T-helper 17 cell (primary cell): ENCODE measurements around the gene ADPRH. TPM values are rescaled to one million over a fixed set of nuclear protein-coding genes. Genes with fewer than 3 reads are reported as not detected.

Experiments
- ATAC-seq: fragments of 150-1000 bp; cut with Tn5 transposase; 2 replicates; pipeline ENCODE4 v1.10.0; 2021; ENCODE audit warnings: mild to moderate bottlenecking, moderate library complexity
- DNase-seq, 3 donors: peaks; one replicate each; pipeline versions ENCODE4 v3.0.0 to v3.0.0-alpha.2; 2020 to 2021
- H3K9me3 ChIP-seq: one replicate; pipeline ENCODE4 v1.7.0; 2013; ENCODE audit warnings: low read length, mild to moderate bottlenecking; ENCODE audit not compliant: control insufficient read depth, poor library complexity, severe bottlenecking
- H3K27ac Mint-ChIP-seq: one replicate; pipeline ENCODE4 v1.8.0; 2022; ENCODE audit warnings: mild to moderate bottlenecking, moderate library complexity, mixed read lengths
- H3K27me3 Mint-ChIP-seq: one replicate; pipeline ENCODE4 v1.8.0; 2022; ENCODE audit warnings: mixed read lengths
- H3K36me3 Mint-ChIP-seq: one replicate; pipeline ENCODE4 v1.8.0; 2022; ENCODE audit warnings: low read depth, mixed read lengths
- H3K4me1 Mint-ChIP-seq: one replicate; pipeline ENCODE4 v1.8.0; 2022; ENCODE audit warnings: mild to moderate bottlenecking, mixed read lengths
- H3K4me3 Mint-ChIP-seq: one replicate; pipeline ENCODE4 v1.8.0; 2022; ENCODE audit warnings: mild to moderate bottlenecking, moderate library complexity, mixed read lengths
- total RNA-seq, 4 donors: library from RNA in 2 of 4; stranded (reverse) in 2 of 4; gene quantifications; one replicate each; pipeline ENCODE4 v1.2.3 and lab custom pipeline; 2022 to 2026

ADPRH gene
- total RNA-seq, 2 donors from 2014 or later, result 3.6 to 3.7 TPM

- Mint-ChIP-seq H3K4me3 (no peak overlapping the region), H3K36me3 (peaks cover 3% of the 10 kb centered on the region), H3K4me1 (no peaks in the 10 kb centered on the region), H3K27ac (no peak overlapping the region), H3K27me3 (peaks cover 22% of the 10 kb centered on the region)
- ATAC-seq (no peak), DNase-seq (no peak)
- H3K9me3 ChIP-seq, result no peaks in the 10 kb centered on the region
Observed at GRCh38 chr3:119609301-119609700, 30.0 kb downstream of the ADPRH start.

DNA sequence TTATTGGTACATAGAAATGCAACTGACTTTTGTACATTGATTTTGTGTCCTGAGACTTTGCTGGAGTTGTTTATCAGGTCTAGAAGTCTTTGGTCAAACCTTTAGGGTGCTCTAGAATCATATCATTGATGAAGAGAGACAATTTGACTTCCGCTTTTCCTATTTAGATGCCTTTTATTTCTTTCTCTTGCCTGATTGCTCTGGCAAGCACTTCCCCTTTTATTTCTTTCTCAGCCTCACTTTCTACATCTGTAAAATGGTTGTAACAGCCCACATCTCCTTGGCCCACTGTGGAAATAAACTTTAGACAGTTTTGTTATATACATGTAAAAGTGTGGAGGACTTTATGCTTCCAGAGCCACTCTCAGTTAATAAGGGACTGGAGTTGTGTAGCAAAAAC is 32.4 kb downstream of the ADPRH start:
- peaks cover 3% of the 10 kb centered on the region for H3K36me3 Mint-ChIP-seq
- H3K27ac Mint-ChIP-seq, result no peak overlapping the region

GRCh38 chr3:119613201-119613600 is 33.9 kb downstream of the ADPRH start:
- DNase-seq (no peak), ATAC-seq (no peak)
- Mint-ChIP-seq H3K36me3 (no peaks in the 10 kb centered on the region), H3K27ac (no peak overlapping the region), H3K4me1 (no peaks in the 10 kb centered on the region), H3K4me3 (no peak overlapping the region), H3K27me3 (peaks cover 22% of the 10 kb centered on the region)
- H3K9me3 ChIP-seq, result no peaks in the 10 kb centered on the region

More for the DNA sequence above, 32.4 kb downstream of the ADPRH start:
- Mint-ChIP-seq H3K4me3 (no peak overlapping the region), H3K4me1 (no peaks in the 10 kb centered on the region), H3K27me3 (peaks cover 22% of the 10 kb centered on the region)
- DNase-seq (no peak), ATAC-seq (no peak)
- no peaks in the 10 kb centered on the region for H3K9me3 ChIP-seq

DNA sequence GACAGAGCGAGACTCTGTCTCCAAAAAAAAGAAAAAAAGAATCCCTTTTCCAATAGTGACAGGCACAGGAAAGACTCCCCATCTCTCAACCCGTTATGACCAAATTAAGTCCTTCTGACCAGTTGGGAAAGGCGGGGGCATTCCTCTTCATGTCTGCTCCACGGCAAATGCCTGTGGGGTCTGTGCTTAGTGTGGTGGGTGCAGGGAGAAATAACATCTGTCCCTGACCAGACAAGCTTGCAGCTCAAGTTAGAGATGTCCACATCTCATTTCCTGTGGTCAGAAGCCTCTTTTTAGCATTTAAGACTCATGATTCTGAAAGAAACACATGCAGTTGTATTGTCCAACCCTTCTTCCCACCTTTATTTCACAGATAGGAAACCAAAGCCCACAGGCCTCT is 34.6 kb downstream of the ADPRH start:
- ATAC-seq, result no peak
- Mint-ChIP-seq H3K27me3 (peaks cover 20% of the 10 kb centered on the region), H3K4me1 (no peaks in the 10 kb centered on the region), H3K4me3 (no peak overlapping the region), H3K27ac (no peak overlapping the region), H3K36me3 (no peaks in the 10 kb centered on the region)
- no peaks in the 10 kb centered on the region for H3K9me3 ChIP-seq
- DNase-seq, result no peak

GRCh38 chr3:119616056-119616455 is 36.8 kb downstream of the ADPRH start:
- no peaks in the 10 kb centered on the region for H3K4me1 Mint-ChIP-seq
- ATAC-seq, result no peak
- H3K27me3 Mint-ChIP-seq, result peaks cover 20% of the 10 kb centered on the region
- no peak for DNase-seq
- H3K9me3 ChIP-seq, result no peaks in the 10 kb centered on the region
- H3K27ac Mint-ChIP-seq, result no peak overlapping the region
- no peak overlapping the region for H3K4me3 Mint-ChIP-seq
- H3K36me3 Mint-ChIP-seq, result no peaks in the 10 kb centered on the region

- Mint-ChIP-seq H3K27me3 (peaks cover 7% of the 10 kb centered on the region), H3K36me3 (no peaks in the 10 kb centered on the region), H3K4me1 (no peaks in the 10 kb centered on the region), H3K27ac (no peak overlapping the region), H3K4me3 (no peak overlapping the region)
- DNase-seq, result no peak
- no peak for ATAC-seq
- H3K9me3 ChIP-seq, result no peaks in the 10 kb centered on the region
Observed at GRCh38 chr3:119619094-119619493, 39.8 kb downstream of the ADPRH start.

- no peaks in the 10 kb centered on the region for H3K9me3 ChIP-seq
- no peak overlapping the region for H3K4me3 Mint-ChIP-seq
- DNase-seq (no peak), ATAC-seq (no peak)
- H3K36me3 Mint-ChIP-seq, result no peaks in the 10 kb centered on the region
- H3K27ac Mint-ChIP-seq, result no peak overlapping the region
- peaks cover 7% of the 10 kb centered on the region for H3K27me3 Mint-ChIP-seq
- peaks cover 5% of the 10 kb centered on the region for H3K4me1 Mint-ChIP-seq
Observed at GRCh38 chr3:119620899-119621298, 41.6 kb downstream of the ADPRH start.

DNA sequence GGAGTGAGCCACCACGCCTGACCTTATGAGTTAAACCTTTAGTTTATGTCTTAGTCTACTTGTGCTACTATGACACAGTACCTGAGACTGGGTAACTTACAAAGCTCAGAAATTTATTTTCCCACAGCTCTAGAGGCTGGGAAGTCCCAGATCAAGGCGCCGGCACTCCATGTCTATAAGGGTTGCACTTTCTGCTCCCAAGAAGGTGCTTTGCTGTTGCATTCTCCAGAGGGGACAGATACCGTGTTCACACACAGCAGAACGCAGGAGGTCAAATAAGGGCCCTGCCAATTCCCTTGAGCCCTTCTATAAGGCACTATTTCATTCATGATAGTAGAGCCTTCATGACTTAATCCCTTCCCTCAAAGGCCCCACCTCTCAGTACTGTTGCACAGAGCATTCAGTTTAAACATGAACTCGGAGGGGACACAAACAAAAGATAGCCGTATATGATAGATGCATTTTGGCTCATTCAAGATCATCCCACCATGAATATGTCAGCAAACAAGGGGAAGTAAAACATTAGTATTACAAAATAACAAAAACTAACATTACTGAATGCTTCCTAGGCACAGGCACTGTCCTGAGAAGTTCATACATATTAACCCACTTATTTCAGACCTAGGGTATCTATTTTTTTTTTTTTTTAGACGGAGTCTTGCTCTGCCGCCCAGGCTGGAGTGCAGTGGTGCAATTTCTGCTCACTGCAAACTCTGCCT is 44.9 kb downstream of the ADPRH start:
- no peaks in the 10 kb centered on the region for H3K36me3 Mint-ChIP-seq
- H3K9me3 ChIP-seq, result no peaks in the 10 kb centered on the region
- ATAC-seq (no peak), DNase-seq (no peak)
- peaks cover 31% of the 10 kb centered on the region for H3K4me1 Mint-ChIP-seq
- H3K27me3 Mint-ChIP-seq, result peaks cover 2% of the 10 kb centered on the region
- H3K4me3 Mint-ChIP-seq, result no peak overlapping the region
- H3K27ac Mint-ChIP-seq, result peak overlapping the region; percentile 47

DNA sequence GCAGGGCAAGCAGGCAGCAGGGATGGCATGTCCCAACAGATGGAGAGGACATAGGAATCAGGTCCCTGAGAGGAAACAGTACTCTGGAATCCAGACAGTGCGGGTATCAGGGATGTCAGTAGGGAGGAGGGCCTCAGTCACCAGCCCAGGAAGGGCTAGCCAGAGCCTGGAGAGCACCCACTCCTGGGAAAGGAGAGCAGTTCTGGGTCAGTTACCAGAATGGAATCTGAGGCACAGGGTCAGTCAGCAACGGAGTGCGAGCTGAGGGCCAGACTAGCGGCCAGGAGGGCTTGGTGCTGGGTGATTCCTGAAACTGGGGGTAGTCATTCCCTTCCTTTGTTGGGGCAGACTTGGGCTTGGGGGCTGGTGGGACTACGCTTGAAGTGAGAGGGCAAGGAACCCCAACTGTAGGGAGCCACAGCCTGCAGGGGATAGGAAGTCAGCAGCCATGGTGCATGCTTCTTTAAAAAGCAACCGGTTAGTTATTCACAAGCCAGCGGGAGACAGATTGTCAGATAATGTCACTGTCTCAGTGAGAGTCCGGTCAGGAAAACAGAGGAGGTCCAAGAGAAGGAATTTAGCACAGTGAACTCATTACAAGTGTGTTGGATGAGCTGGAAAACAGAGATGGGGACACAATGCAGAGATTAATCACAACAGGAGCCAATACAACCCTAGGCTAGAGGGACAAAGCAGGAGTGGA is 46.3 kb downstream of the ADPRH start:
- ATAC-seq (no peak), DNase-seq (no peak)
- peaks cover 33% of the 10 kb centered on the region for H3K4me1 Mint-ChIP-seq
- peak overlapping the region; percentile 91 for H3K27ac Mint-ChIP-seq
- H3K36me3 Mint-ChIP-seq, result no peaks in the 10 kb centered on the region
- H3K27me3 Mint-ChIP-seq, result no peaks in the 10 kb centered on the region
- H3K4me3 Mint-ChIP-seq, result peak overlapping the region; percentile 19
- H3K9me3 ChIP-seq, result no peaks in the 10 kb centered on the region

GRCh38 chr3:119626196-119626595 is 46.9 kb downstream of the ADPRH start:
- H3K9me3 ChIP-seq, result no peaks in the 10 kb centered on the region
- ATAC-seq (no peak), DNase-seq (no peak)
- H3K27me3 Mint-ChIP-seq, result no peaks in the 10 kb centered on the region
- peaks cover 33% of the 10 kb centered on the region for H3K4me1 Mint-ChIP-seq
- peak overlapping the region; percentile 91 for H3K27ac Mint-ChIP-seq
- peak overlapping the region; percentile 19 for H3K4me3 Mint-ChIP-seq
- H3K36me3 Mint-ChIP-seq, result no peaks in the 10 kb centered on the region

DNA sequence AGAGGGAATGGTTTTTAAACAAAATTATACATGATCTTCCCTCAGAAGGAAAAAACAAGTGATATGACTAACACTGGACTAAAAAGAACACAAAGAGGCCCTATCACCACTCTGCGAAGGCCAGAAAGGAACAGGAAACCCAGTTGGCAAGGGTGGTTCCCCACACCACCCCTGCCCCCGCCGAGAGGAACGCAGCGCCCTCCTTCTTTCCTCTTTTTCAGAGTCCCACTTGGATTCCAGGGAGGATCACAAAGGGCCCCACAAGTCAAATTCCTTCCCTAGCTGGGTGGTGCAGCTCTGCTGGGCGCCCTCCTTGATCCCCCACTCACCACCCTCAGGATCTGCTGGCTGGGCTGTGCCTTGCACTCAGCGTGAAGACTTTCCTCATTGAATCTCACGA is 48.2 kb downstream of the ADPRH start:
- Mint-ChIP-seq H3K4me1 (peaks cover 33% of the 10 kb centered on the region), H3K4me3 (peak overlapping the region; percentile 77), H3K27me3 (no peaks in the 10 kb centered on the region), H3K27ac (peak overlapping the region; percentile 91), H3K36me3 (no peaks in the 10 kb centered on the region)
- DNase-seq, result peak in 2 of 3 donors; percentile 17 to 26
- H3K9me3 ChIP-seq, result no peaks in the 10 kb centered on the region
- peak; percentile 53 for ATAC-seq

DNA sequence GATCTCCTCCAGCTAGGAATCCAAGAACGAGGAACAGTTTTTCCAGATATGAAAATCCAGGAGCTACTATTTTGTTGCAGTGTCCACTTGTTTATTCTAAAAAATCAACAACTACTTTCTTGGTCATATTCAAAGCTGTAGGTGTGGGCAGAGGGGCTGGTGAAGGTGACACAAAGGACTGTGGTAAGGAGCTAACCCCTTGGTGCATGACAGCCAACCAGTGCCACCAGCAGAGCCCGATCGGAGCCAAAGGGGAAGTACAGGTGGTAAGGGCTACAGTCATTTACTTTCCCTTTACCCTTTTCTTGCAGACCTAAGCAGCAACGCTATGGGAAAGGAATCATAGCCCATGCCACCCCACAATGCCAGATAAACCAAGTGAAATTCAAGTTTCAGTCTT is 49.1 kb downstream of the ADPRH start:
- H3K9me3 ChIP-seq, result no peaks in the 10 kb centered on the region
- H3K27me3 Mint-ChIP-seq, result no peaks in the 10 kb centered on the region
- ATAC-seq (peak; percentile 80), DNase-seq (peak in 1 of 3 donors; percentile 26)
- peaks cover 33% of the 10 kb centered on the region for H3K4me1 Mint-ChIP-seq
- H3K4me3 Mint-ChIP-seq, result peak overlapping the region; percentile 77
- no peaks in the 10 kb centered on the region for H3K36me3 Mint-ChIP-seq
- peak overlapping the region; percentile 91 for H3K27ac Mint-ChIP-seq

DNA sequence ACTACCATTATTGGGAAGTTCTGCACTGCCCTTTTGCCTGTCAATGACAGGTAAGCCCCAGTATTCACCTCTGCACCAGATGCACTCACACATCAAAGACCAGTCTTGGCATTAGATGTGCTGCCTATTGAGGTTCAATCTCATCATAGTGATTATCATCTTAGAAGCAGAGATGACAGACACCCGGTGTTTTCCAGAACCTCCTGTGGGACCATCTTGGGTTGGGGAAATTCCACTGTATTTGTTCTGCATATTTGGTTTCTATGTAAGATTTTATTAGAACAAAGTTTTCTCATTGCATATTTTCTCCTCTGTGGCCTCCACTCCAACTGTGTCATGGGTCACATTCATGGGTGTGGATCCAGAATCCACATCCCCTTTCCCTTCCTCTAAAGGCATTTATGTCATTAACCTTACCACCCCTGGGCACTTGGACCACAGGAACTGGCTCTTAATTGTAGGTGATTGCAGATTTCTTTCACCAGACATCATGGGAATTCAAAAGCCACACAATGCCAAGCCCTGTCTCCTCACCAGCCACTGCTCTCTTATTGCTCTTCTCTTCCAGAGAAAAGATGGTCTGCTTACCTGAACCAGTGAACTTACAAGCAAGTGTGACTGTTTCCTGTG is 49.6 kb downstream of the ADPRH start:
- Mint-ChIP-seq H3K4me1 (peaks cover 33% of the 10 kb centered on the region), H3K27ac (peak overlapping the region; percentile 91), H3K36me3 (no peaks in the 10 kb centered on the region), H3K27me3 (no peaks in the 10 kb centered on the region), H3K4me3 (peak overlapping the region; percentile 77)
- ATAC-seq, result peak; percentile 84
- no peak for DNase-seq
- no peaks in the 10 kb centered on the region for H3K9me3 ChIP-seq
